Esophagus squamous epithelium (tissue), 4 donors: ENCODE data around the gene FBXO10.

Experiments used
- CTCF ChIP-seq, 6 experiments: fragments of 450-650 bp in 4 of 6; fragments of 200-600 bp in 2 of 6; sonication (generic) in 2 of 6; IDR thresholded peaks; one replicate each; pipeline ENCODE4 v1.5.1; 2016 to 2019; ENCODE audit warnings: antibody characterized with exemption in 6 of 6, mild to moderate bottlenecking in 4 of 6, moderate library complexity in 4 of 6
- POLR2A ChIP-seq, 4 donors: fragments of 450-650 bp; IDR thresholded peaks; one replicate each; pipeline ENCODE4 v1.6.1; 2017; ENCODE audit warnings: antibody characterized with exemption in 4 of 4, mild to moderate bottlenecking in 4 of 4, moderate library complexity in 3 of 4

GRCh38 chr9:37522971-37523370 is 53.2 kb downstream of the FBXO10 start:
- TF ChIP-seq CTCF (IDR thresholded peaks at IDR 0.05) (no peak), POLR2A (IDR thresholded peaks at IDR 0.05) (no peak)
